ENCODE data around the gene ABCC9. TPM values are rescaled to one million over a fixed set of nuclear protein-coding genes. Genes with fewer than 3 reads are reported as not detected.
"Not testable (repeated sequence)": the region's sequence is repeated elsewhere in the genome, so short reads cannot be mapped to it uniquely, and the experiment has no call there.

The ABCC9 gene
- total and polyA plus RNA-seq, 12 donors: 8.7 to 128 (median 90.0) TPM

DNA sequence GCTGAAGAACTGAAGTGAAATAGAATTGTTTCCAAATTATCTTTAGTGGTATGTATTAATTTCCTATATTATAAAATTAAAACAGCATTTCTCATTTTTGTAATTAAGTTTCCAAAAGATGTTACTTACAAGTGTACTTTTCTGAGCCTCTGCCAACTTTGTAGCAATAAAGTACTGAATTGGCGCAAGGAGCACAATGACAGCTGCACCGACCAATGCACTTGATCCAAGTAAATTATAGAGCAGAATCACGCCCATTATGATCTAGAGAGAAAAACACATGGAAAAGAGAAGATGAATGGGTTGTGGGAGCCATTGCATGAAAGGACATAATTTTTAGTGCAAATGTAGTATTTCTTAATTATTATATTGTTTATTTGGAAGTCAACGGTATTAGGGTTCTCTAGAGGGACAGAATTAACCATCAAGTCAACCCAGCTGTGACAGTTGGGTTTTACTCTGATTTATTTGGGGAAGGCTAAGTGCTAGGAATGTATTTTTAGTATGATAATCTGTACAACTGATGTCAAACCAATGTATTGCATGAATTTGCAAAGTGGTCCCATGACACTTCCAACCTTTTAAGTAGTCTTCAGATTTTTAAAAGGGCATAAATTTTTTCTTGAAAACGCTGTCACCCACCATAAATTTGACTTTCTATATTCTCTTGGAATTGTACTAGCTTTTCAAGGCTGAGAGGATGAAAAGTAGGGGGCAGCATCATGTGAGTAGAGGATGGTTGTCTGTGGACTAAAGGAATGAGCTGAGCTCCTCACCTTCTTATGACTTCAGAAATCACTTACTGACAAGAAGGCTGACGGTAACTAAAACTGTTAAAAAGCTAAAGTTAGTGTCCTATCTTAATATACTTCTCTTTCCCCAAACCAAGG lies 33.0 kb downstream of the ABCC9 start:
- H3K9me3 ChIP-seq: peaks cover 0 to 7% (median 0%) of the 10 kb centered on the region in 11 donors
- H3K27ac ChIP-seq: no peak overlapping the region

GRCh38 chr12:21906919-21907493 lies 34.2 kb downstream of the ABCC9 start:
- intact Hi-C loops (cut with DNase I): no loop called here
- ATAC-seq (no peak), DNase-seq (no peak)
- H3K4me1 ChIP-seq: no peaks in the 10 kb centered on the region
- no peaks in the 10 kb centered on the region for H3K27me3 ChIP-seq
- no peak overlapping the region for H3K27ac ChIP-seq
- TF ChIP-seq, protein P1, sequence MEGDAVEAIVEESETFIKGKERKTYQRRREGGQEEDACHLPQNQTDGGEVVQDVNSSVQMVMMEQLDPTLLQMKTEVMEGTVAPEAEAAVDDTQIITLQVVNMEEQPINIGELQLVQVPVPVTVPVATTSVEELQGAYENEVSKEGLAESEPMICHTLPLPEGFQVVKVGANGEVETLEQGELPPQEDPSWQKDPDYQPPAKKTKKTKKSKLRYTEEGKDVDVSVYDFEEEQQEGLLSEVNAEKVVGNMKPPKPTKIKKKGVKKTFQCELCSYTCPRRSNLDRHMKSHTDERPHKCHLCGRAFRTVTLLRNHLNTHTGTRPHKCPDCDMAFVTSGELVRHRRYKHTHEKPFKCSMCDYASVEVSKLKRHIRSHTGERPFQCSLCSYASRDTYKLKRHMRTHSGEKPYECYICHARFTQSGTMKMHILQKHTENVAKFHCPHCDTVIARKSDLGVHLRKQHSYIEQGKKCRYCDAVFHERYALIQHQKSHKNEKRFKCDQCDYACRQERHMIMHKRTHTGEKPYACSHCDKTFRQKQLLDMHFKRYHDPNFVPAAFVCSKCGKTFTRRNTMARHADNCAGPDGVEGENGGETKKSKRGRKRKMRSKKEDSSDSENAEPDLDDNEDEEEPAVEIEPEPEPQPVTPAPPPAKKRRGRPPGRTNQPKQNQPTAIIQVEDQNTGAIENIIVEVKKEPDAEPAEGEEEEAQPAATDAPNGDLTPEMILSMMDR (IDR thresholded peaks at IDR 0.05): no peak
- H3K4me3 ChIP-seq: no peak overlapping the region
- peaks cover 0 to 73% (median 5%) of the 10 kb centered on the region in 9 donors for H3K36me3 ChIP-seq
- WGBS, 2 donors: 91 to 95% methylated on average over 5 of the region's 5 CpGs
- peaks cover 0 to 7% (median 0%) of the 10 kb centered on the region in 11 donors for H3K9me3 ChIP-seq

More for the DNA sequence above, 33.0 kb downstream of the ABCC9 start:
- 84 to 85% methylated on average over 6 of the region's 6 CpGs for WGBS, 2 donors
- H3K4me3 ChIP-seq: no peak overlapping the region
- intact Hi-C loops (cut with DNase I): no loop called here
- no peaks in the 10 kb centered on the region for H3K27me3 ChIP-seq
- no peak for ATAC-seq
- H3K4me1 ChIP-seq: no peaks in the 10 kb centered on the region
- TF ChIP-seq, protein P1 (IDR thresholded peaks at IDR 0.05): no peak
- H3K36me3 ChIP-seq: peaks cover 0 to 81% (median 5%) of the 10 kb centered on the region in 9 donors
- no peak for DNase-seq

GRCh38 chr12:21899532-21899931 lies 41.7 kb downstream of the ABCC9 start:
- ATAC-seq; H3K9me3 ChIP-seq; H3K27me3 ChIP-seq; intact Hi-C loops (cut with DNase I); H3K27ac ChIP-seq; DNase-seq; H3K4me3 ChIP-seq: not testable (repeated sequence)
- 81 to 82% methylated on average over 9 of the region's 9 CpGs for WGBS, 2 donors
- Histone ChIP-seq H3K36me3 (peaks cover 0 to 22% (median 0%) of the 10 kb centered on the region in 9 donors), H3K4me1 (peaks cover 0 to 13% (median 5%) of the 10 kb centered on the region in 9 donors)

DNA sequence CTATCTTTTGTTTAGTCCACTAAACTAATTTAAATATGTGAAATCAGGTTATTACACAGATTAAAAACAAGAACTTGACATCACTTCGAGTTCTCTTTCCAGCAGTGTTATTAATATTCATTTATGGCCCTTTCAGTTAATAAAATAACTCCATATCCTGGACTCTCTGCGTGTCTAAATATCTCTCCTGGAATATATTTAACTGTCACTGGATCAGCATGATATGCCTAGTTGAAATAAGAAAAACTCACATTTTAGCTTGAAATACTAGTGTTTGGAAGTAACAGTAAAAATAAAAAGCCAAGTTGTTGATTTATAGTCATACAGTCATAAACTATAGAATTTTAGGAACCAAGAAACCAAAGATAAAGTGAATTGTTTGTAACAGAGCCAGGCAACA lies 45.6 kb downstream of the ABCC9 start:
- H3K27me3 ChIP-seq: no peaks in the 10 kb centered on the region
- ATAC-seq: no peak
- DNase-seq: no peak
- 66 to 67% methylated on average over 2 of the region's 2 CpGs for WGBS, 2 donors
- TF ChIP-seq, protein P1 (IDR thresholded peaks at IDR 0.05): no peak
- peaks cover 0 to 36% (median 0%) of the 10 kb centered on the region in 9 donors for H3K36me3 ChIP-seq
- H3K4me1 ChIP-seq: peaks cover 0 to 44% (median 17%) of the 10 kb centered on the region in 9 donors
- H3K4me3 ChIP-seq: no peak overlapping the region
- intact Hi-C loops (cut with DNase I): no loop called here
- no peaks in the 10 kb centered on the region for H3K9me3 ChIP-seq
- H3K27ac ChIP-seq: no peak overlapping the region
